ENCODE data around the gene PTPRA. TPM values are rescaled to one million over a fixed set of nuclear protein-coding genes. Genes with fewer than 3 reads are reported as not detected.

The PTPRA gene
- total and polyA plus RNA-seq, 2 of the 13 experiments (the other 11 are each of a cell fraction or from before 2014, with no cell fraction given): 47.2 to 127 TPM

- TF ChIP-seq BHLHE40 (IDR thresholded peaks at IDR 0.05; ENCODE audit: low read length) (0 out of 2 replicates have a peak, but pooled peaks have one; percentile 21), ZSCAN20 (CRISPR knock-in tag; IDR thresholded peaks at IDR 0.05; ENCODE audit: borderline replicate concordance) (no peak), PTBP1 (IDR thresholded peaks at IDR 0.05; ENCODE audit: low read depth, low read length, poor library complexity, severe bottlenecking) (peak; percentile 44), ELF4 (CRISPR knock-in tag; IDR thresholded peaks at IDR 0.05; ENCODE audit: borderline replicate concordance) (0 out of 2 replicates have a peak, but pooled peaks have one; percentile 71), ZMAT5 (CRISPR knock-in tag; IDR thresholded peaks at IDR 0.05; ENCODE audit: borderline replicate concordance, low read depth) (no peak)
These were observed 413 bp downstream of the PTPRA start (continued) for GRCh38 chr20:2873747-2874041.

- no peak overlapping the region for H3K27ac ChIP-seq (ENCODE audit: extremely low read length, insufficient read depth, low read length)
- no peak for ATAC-seq
- peak overlapping the region; percentile 96 for H3K4me2 ChIP-seq (ENCODE audit: low read depth, low read length)
- 49% methylated on average over 7 of the region's 7 CpGs for WGBS (ENCODE audit: low lambda C conversion rate)
- H3K4me3 ChIP-seq (replicated peaks in 1 of 3; ENCODE audit: insufficient read depth in 1 of 3, low read depth in 2 of 3, low read length in 3 of 3): peak overlapping the region; percentile 77 to 98 (median 92)
- peaks cover 5% of the 10 kb centered on the region; the same call in 1 of the 2 replicates for H4K20me1 ChIP-seq (ENCODE audit: insufficient read depth, low read length)
- in situ Hi-C loops (cut with HindIII; ENCODE audit: extremely low pct_ligation_motif_present, low pct_unique_long_range_greater_than_20kb) (no loop called here), intact Hi-C loops (cut with micrococcal nuclease; ENCODE audit: unreplicated experiment) (loop anchor here (10.0 kb wide), 1 partner anchor 70 kb away; no protein-coding TSS in a partner anchor)
- BruUV-seq (replicated peaks): TSS peak; percentile 55
- no peaks in the 10 kb centered on the region for H3K9me3 ChIP-seq (ENCODE audit: low read length)
- no peak overlapping the region for H2AFZ ChIP-seq (ENCODE audit: low read length)
- peaks cover 53% of the 10 kb centered on the region for H3K4me1 ChIP-seq (ENCODE audit: insufficient read depth, low read length)
- H3K79me2 ChIP-seq (ENCODE audit: insufficient read depth, low read length): peaks cover 52% of the 10 kb centered on the region
- FAIRE-seq: no peak
- peak overlapping the region; percentile 84 for H3K9ac ChIP-seq (ENCODE audit: insufficient read depth, low read depth, low read length)
- H3K36me3 ChIP-seq (replicated peaks in 1 of 2; ENCODE audit: control insufficient read depth in 1 of 2, insufficient read depth in 2 of 2, low read length in 2 of 2): peaks cover 0 to 3% of the 10 kb centered on the region in 2 experiments; a peak in 1 of 5 replicates
- peaks cover 0 to 18% of the 10 kb centered on the region in 2 experiments; a peak in 3 of 5 replicates for H3K27me3 ChIP-seq (ENCODE audit: control insufficient read depth in 1 of 2, insufficient read depth in 2 of 2, low read length in 2 of 2)
- CTCF ChIA-PET (ENCODE audit: low intra/inter-chr PET ratio, low total read pairs): no interaction called here
- DNase-seq (ENCODE audit: low spot score): no peak
- POLR2A ChIA-PET: interaction anchor here (1.0 to 1.5 kb wide), 2 partner anchors 34 to 39 kb away, joined by 3 read pairs; partner anchors contain the start of genes PCED1A and VPS16
- no peak for TF ChIP-seq TRIM22 (IDR thresholded peaks at IDR 0.05)
- TF ChIP-seq SP4 (CRISPR knock-in tag; IDR thresholded peaks at IDR 0.05): peak; percentile 37; the same call in 1 of the 2 replicates
- no peak for TF ChIP-seq ELF4 (CRISPR knock-in tag; IDR thresholded peaks at IDR 0.05; ENCODE audit: borderline replicate concordance)
- no peak for TF ChIP-seq CAMTA2 (CRISPR knock-in tag; IDR thresholded peaks at IDR 0.05; ENCODE audit: borderline replicate concordance)
- no peak for TF ChIP-seq FOXA1 (IDR thresholded peaks at IDR 0.05)
- TF ChIP-seq FOXA1 (CRISPR knock-in tag; IDR thresholded peaks at IDR 0.05): peak; percentile 54
- no peak for TF ChIP-seq CREB1 (IDR thresholded peaks at IDR 0.05)
- TF ChIP-seq CREB1 (CRISPR knock-in tag; IDR thresholded peaks at IDR 0.05): no peak
- no peak for TF ChIP-seq ZBTB44 (CRISPR knock-in tag; IDR thresholded peaks at IDR 0.05)
- no peak for TF ChIP-seq MXD3 (CRISPR knock-in tag; IDR thresholded peaks at IDR 0.05)
- 0 out of 2 replicates have a peak, but pooled peaks have one; percentile 39 for TF ChIP-seq ZBTB26 (CRISPR knock-in tag; IDR thresholded peaks at IDR 0.05; ENCODE audit: borderline replicate concordance)
- TF ChIP-seq ZNF180 (CRISPR knock-in tag; IDR thresholded peaks at IDR 0.05; ENCODE audit: borderline replicate concordance, low read depth): no peak
- TF ChIP-seq FOXA3 (CRISPR knock-in tag; IDR thresholded peaks at IDR 0.05): 0 out of 2 replicates have a peak, but pooled peaks have one; percentile 25
- no peak for TF ChIP-seq ZNF737 (CRISPR knock-in tag; IDR thresholded peaks at IDR 0.05; ENCODE audit: borderline replicate concordance)
These were observed 1.2 kb downstream of the PTPRA start for GRCh38 chr20:2874456-2874855.
